Neural crest cell (in vitro differentiated cells): ENCODE data around the gene E2F6. TPM values are rescaled to one million over a fixed set of nuclear protein-coding genes. Genes with fewer than 3 reads are reported as not detected.

Experiments used
- DNase-seq: peaks from one replicate; pipeline ENCODE4 v3.0.0; 2021; ENCODE audit warnings: low read depth, mixed read lengths, low spot score
- H3K27ac Mint-ChIP-seq: one replicate; pipeline ENCODE4 v1.8.0; 2021; ENCODE audit warnings: mild to moderate bottlenecking, mixed read lengths; ENCODE audit not compliant: unreplicated experiment
- H3K27me3 Mint-ChIP-seq: 2 replicates; pipeline ENCODE4 v1.8.0; 2021; ENCODE audit warnings: low read depth, mild to moderate bottlenecking, mixed read lengths
- H3K36me3 Mint-ChIP-seq: 2 replicates; pipeline ENCODE4 v1.8.0; 2021; ENCODE audit warnings: low read depth, mild to moderate bottlenecking, mixed read lengths
- H3K4me1 Mint-ChIP-seq: 2 replicates; pipeline ENCODE4 v1.8.0; 2021; ENCODE audit warnings: mixed read lengths
- H3K4me3 Mint-ChIP-seq: one replicate; pipeline ENCODE4 v1.8.0; 2021; ENCODE audit warnings: mild to moderate bottlenecking, mixed read lengths
- H3K9me3 Mint-ChIP-seq: 2 replicates; pipeline ENCODE4 v1.8.0; 2021; ENCODE audit warnings: mixed read lengths
- total RNA-seq: library from RNA; stranded (reverse); gene quantifications from 2 replicates; pipeline ENCODE4 v1.2.1, GENCODE V29; 2021
- TF ChIP-seq, protein P1 (sequence below): fragments of 200-600 bp; sonication (generic); conservative IDR thresholded peaks from 2 replicates; pipeline ENCODE4 v1.5.0; 2021; ENCODE audit warnings: antibody characterized with exemption, mild to moderate bottlenecking

The E2F6 gene
- total RNA-seq, 1 donor from 2014 or later: 28.5 TPM

DNA sequence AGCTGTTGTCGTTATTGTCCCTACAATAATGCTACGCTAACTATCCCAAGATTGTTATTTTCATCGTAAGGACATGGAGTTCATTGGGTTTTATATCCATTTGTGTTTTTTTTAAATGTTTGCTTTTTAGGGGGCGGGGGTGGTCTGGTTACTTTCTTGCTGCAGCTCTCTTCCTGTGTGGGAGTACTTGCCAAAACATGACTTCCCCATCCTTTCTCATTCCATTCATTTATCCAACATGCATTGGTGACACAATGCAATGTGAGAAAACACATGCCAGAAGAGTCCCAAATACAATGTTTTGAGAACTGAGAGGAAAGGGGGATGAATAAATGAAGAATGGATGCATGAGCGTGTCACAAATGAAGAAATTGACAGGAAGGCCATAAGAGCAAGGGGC, 55.9 kb downstream of the E2F6 start:
- Mint-ChIP-seq H3K27ac (no peak overlapping the region), H3K36me3 (no peaks in the 10 kb centered on the region)
- DNase-seq: no peak

DNA sequence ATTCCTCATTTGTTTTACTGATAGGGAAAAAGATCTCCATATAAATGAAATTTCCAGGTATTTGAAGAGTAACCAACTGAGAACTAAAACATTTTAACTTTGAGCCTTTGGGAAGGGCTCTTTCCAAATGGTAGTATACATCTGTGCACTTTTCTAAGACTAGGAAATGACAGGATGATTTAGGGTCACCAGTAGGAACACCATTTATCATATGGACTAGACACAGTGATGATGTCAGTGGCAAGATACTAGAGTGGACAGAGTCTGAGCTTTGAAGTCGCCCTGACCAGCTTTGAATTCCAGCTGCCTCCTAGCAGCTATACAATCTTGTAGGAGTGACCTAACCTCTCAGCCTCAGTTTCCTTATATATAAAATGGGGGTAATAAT, 56.4 kb downstream of the E2F6 start:
- Mint-ChIP-seq H3K27ac (no peak overlapping the region), H3K27me3 (no peaks in the 10 kb centered on the region), H3K4me1 (peaks cover 46% of the 10 kb centered on the region), H3K36me3 (no peaks in the 10 kb centered on the region), H3K9me3 (peaks cover 3% of the 10 kb centered on the region), H3K4me3 (no peak overlapping the region)
- TF ChIP-seq, protein P1, sequence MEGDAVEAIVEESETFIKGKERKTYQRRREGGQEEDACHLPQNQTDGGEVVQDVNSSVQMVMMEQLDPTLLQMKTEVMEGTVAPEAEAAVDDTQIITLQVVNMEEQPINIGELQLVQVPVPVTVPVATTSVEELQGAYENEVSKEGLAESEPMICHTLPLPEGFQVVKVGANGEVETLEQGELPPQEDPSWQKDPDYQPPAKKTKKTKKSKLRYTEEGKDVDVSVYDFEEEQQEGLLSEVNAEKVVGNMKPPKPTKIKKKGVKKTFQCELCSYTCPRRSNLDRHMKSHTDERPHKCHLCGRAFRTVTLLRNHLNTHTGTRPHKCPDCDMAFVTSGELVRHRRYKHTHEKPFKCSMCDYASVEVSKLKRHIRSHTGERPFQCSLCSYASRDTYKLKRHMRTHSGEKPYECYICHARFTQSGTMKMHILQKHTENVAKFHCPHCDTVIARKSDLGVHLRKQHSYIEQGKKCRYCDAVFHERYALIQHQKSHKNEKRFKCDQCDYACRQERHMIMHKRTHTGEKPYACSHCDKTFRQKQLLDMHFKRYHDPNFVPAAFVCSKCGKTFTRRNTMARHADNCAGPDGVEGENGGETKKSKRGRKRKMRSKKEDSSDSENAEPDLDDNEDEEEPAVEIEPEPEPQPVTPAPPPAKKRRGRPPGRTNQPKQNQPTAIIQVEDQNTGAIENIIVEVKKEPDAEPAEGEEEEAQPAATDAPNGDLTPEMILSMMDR: no peak
- DNase-seq: no peak

More for the DNA sequence above, 55.9 kb downstream of the E2F6 start:
- H3K4me1 Mint-ChIP-seq: peaks cover 49% of the 10 kb centered on the region
- no peak overlapping the region for H3K4me3 Mint-ChIP-seq
- H3K9me3 Mint-ChIP-seq: peaks cover 3% of the 10 kb centered on the region
- TF ChIP-seq, protein P1: no peak
- H3K27me3 Mint-ChIP-seq: no peaks in the 10 kb centered on the region

DNA sequence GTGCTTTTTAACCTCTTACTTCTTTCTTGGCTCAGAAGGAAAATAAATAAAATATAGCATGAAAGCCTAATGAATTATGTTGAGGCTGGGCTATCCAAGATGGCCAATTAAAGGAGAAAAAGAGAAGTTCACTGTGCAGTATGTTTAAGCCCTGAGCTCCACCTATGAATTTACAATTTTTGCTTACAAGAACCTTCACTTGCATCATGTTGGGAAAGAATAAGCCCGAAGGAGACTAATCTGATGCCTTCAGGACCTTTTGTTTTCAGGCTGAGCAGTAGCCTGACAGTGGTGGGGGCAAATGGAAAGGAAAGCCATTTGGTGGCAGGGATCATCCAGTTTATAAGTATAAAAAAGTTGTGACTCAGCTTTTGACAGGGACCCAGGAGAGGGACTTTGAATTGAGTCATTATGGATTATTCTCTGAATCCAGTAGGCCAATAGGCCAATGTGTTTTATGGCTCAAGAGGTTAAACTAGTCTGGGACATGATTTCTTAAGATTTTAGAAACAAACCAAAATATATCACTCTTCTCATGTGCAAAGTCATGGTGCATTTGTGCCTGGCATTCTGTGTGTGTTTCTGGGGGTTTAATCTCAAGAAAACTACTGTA, 56.9 kb downstream of the E2F6 start:
- peaks cover 3% of the 10 kb centered on the region for H3K9me3 Mint-ChIP-seq
- H3K4me1 Mint-ChIP-seq: peaks cover 47% of the 10 kb centered on the region
- H3K27me3 Mint-ChIP-seq: no peaks in the 10 kb centered on the region
- TF ChIP-seq, protein P1: no peak
- no peak overlapping the region for H3K27ac Mint-ChIP-seq
- H3K36me3 Mint-ChIP-seq: no peaks in the 10 kb centered on the region
- no peak overlapping the region for H3K4me3 Mint-ChIP-seq
- no peak for DNase-seq

DNA sequence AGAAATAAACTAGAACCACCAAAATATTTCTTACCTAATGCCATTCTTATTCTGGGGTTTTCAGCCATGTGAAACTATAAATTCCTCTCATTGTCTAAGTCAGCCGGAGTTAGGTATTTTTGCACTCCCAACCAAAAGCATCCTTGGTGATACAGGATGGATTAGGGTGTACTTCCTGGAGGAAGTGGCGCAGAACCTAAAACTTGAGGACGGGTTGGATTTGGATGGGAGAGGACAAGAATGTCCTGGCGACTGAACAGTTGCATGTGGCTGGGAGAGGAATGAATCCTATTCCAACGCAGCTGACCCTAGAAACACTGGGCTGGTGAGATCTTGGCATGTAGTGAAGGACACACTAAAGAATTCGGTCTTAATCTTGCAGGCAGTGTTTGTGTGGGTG, 58.5 kb downstream of the E2F6 start:
- TF ChIP-seq, protein P1: no peak
- H3K9me3 Mint-ChIP-seq: peaks cover 5% of the 10 kb centered on the region
- H3K27me3 Mint-ChIP-seq: no peaks in the 10 kb centered on the region
- DNase-seq: no peak
- H3K4me3 Mint-ChIP-seq: no peak overlapping the region
- H3K36me3 Mint-ChIP-seq: no peaks in the 10 kb centered on the region
- no peak overlapping the region for H3K27ac Mint-ChIP-seq
- H3K4me1 Mint-ChIP-seq: peaks cover 54% of the 10 kb centered on the region

DNA sequence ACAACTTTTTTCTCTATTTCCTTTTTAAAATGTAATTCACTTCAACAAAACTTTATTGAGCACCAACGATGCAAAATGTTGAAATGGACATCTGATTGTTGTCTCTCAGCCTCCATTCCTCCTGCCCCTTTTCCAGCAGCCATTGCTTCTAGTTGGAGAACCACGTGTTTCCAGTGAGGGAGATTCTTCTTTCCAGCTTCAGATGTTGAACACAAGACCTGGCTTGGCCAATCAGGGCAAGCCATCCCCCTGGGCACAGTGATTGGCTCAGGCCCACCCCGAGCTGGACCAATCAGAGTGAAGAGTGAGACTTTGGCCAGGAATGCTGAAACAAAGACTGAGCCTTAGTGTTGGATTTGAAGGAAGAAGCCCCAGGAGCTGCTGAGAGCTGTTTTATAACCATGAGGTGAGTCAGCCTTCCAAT, 59.0 kb downstream of the E2F6 start:
- Mint-ChIP-seq H3K27me3 (no peaks in the 10 kb centered on the region), H3K4me3 (no peak overlapping the region), H3K9me3 (peaks cover 9% of the 10 kb centered on the region), H3K36me3 (no peaks in the 10 kb centered on the region), H3K27ac (peak overlapping the region; percentile 55), H3K4me1 (peaks cover 51% of the 10 kb centered on the region)
- TF ChIP-seq, protein P1: no peak
- no peak for DNase-seq
